ENCODE results near the gene TBC1D1. TPM values are rescaled to one million over a fixed set of nuclear protein-coding genes. Genes with fewer than 3 reads are reported as not detected.

The TBC1D1 gene
- total and polyA plus RNA-seq, 5 donors from 2014 or later = 12.3 to 48.2 (median 19.4) TPM

GRCh38 chr4:37951461-37952352, 60.8 kb downstream of the TBC1D1 start:
- Mint-ChIP-seq H3K4me1 (peaks cover 14 to 19% (median 16%) of the 10 kb centered on the region in 4 donors), H3K27me3 (no peaks in the 10 kb centered on the region), H3K27ac (no peak overlapping the region), H3K4me3 (no peak overlapping the region), H3K9me3 (peaks cover 0 to 3% (median 0%) of the 10 kb centered on the region in 7 donors), H3K36me3 (peaks cover 28% of the 10 kb centered on the region)
- DNase-seq (no peak), ATAC-seq (ENCODE audit: low read depth in 2 of 2) (no peak)
- no peaks in the 10 kb centered on the region for H3K27me3 ChIP-seq (ENCODE audit: control insufficient read depth, insufficient read depth, low read length)
- H3K36me3 ChIP-seq (ENCODE audit: control insufficient read depth, insufficient read depth, low read length) = no peaks in the 10 kb centered on the region
- no peak overlapping the region for H3K4me3 ChIP-seq (ENCODE audit: low read depth, low read length)
- H3K9me3 ChIP-seq (ENCODE audit: control insufficient read depth in 2 of 2, low read length in 2 of 2) = no peaks in the 10 kb centered on the region
- H3K27ac ChIP-seq (ENCODE audit: insufficient read depth, low read length, poor library complexity, severe bottlenecking) = no peak overlapping the region
- peaks cover 10% of the 10 kb centered on the region for H3K4me1 ChIP-seq (ENCODE audit: control insufficient read depth, insufficient read depth, low read length, poor library complexity, severe bottlenecking)

- Histone ChIP-seq H3K27me3 (ENCODE audit: control insufficient read depth, insufficient read depth, low read length) (no peaks in the 10 kb centered on the region), H3K4me3 (ENCODE audit: low read depth, low read length) (no peak overlapping the region), H3K27ac (ENCODE audit: insufficient read depth, low read length, poor library complexity, severe bottlenecking) (no peak overlapping the region), H3K36me3 (ENCODE audit: control insufficient read depth, insufficient read depth, low read length) (no peaks in the 10 kb centered on the region), H3K4me1 (ENCODE audit: control insufficient read depth, insufficient read depth, low read length, poor library complexity, severe bottlenecking) (peaks cover 10% of the 10 kb centered on the region), H3K9me3 (ENCODE audit: control insufficient read depth in 2 of 2, low read length in 2 of 2) (no peaks in the 10 kb centered on the region)
- DNase-seq = no peak
- no peak overlapping the region for H3K4me3 Mint-ChIP-seq
- H3K4me1 Mint-ChIP-seq = peaks cover 12 to 17% (median 14%) of the 10 kb centered on the region in 4 donors
- H3K36me3 Mint-ChIP-seq = peaks cover 28% of the 10 kb centered on the region
- H3K27ac Mint-ChIP-seq = no peak overlapping the region
- ATAC-seq (ENCODE audit: low read depth in 2 of 2) = no peak
- H3K27me3 Mint-ChIP-seq = no peaks in the 10 kb centered on the region
- peaks cover 0 to 3% (median 0%) of the 10 kb centered on the region in 7 donors for H3K9me3 Mint-ChIP-seq
These were observed 62.3 kb downstream of the TBC1D1 start for GRCh38 chr4:37953156-37953555.

GRCh38 chr4:37953620-37954293, 62.9 kb downstream of the TBC1D1 start:
- Mint-ChIP-seq H3K4me3 (peak overlapping the region in 1 of 4 donors; percentile 5), H3K27me3 (no peaks in the 10 kb centered on the region), H3K9me3 (peaks cover 0 to 3% (median 0%) of the 10 kb centered on the region in 7 donors), H3K36me3 (peaks cover 32% of the 10 kb centered on the region), H3K4me1 (peaks cover 11 to 22% (median 13%) of the 10 kb centered on the region in 4 donors), H3K27ac (peak overlapping the region in 1 of 3 donors; percentile 9)
- no peak for ATAC-seq (ENCODE audit: low read depth in 2 of 2)
- Histone ChIP-seq H3K9me3 (ENCODE audit: control insufficient read depth in 2 of 2, low read length in 2 of 2) (no peaks in the 10 kb centered on the region), H3K27ac (ENCODE audit: insufficient read depth, low read length, poor library complexity, severe bottlenecking) (no peak overlapping the region), H3K4me3 (ENCODE audit: low read depth, low read length) (no peak overlapping the region), H3K27me3 (ENCODE audit: control insufficient read depth, insufficient read depth, low read length) (no peaks in the 10 kb centered on the region), H3K36me3 (ENCODE audit: control insufficient read depth, insufficient read depth, low read length) (no peaks in the 10 kb centered on the region), H3K4me1 (ENCODE audit: control insufficient read depth, insufficient read depth, low read length, poor library complexity, severe bottlenecking) (peaks cover 10% of the 10 kb centered on the region)
- DNase-seq = no peak

GRCh38 chr4:37956941-37957340, 66.1 kb downstream of the TBC1D1 start:
- Histone ChIP-seq H3K27ac (ENCODE audit: insufficient read depth, low read length, poor library complexity, severe bottlenecking) (no peak overlapping the region), H3K4me1 (ENCODE audit: control insufficient read depth, insufficient read depth, low read length, poor library complexity, severe bottlenecking) (peaks cover 10% of the 10 kb centered on the region), H3K9me3 (ENCODE audit: control insufficient read depth in 2 of 2, low read length in 2 of 2) (no peaks in the 10 kb centered on the region), H3K4me3 (ENCODE audit: low read depth, low read length) (no peak overlapping the region), H3K27me3 (ENCODE audit: control insufficient read depth, insufficient read depth, low read length) (no peaks in the 10 kb centered on the region), H3K36me3 (ENCODE audit: control insufficient read depth, insufficient read depth, low read length) (no peaks in the 10 kb centered on the region)
- peaks cover 15% of the 10 kb centered on the region for H3K36me3 Mint-ChIP-seq
- peaks cover 0 to 3% (median 0%) of the 10 kb centered on the region in 7 donors for H3K9me3 Mint-ChIP-seq
- H3K4me1 Mint-ChIP-seq = peaks cover 8 to 15% (median 12%) of the 10 kb centered on the region in 4 donors
- no peak for ATAC-seq (ENCODE audit: low read depth in 2 of 2)
- DNase-seq = no peak
- H3K4me3 Mint-ChIP-seq = no peak overlapping the region
- H3K27ac Mint-ChIP-seq = no peak overlapping the region
- no peaks in the 10 kb centered on the region for H3K27me3 Mint-ChIP-seq

GRCh38 chr4:37958932-37959331, 68.0 kb downstream of the TBC1D1 start:
- DNase-seq (no peak), ATAC-seq (ENCODE audit: low read depth in 2 of 2) (no peak)
- Histone ChIP-seq H3K27me3 (ENCODE audit: control insufficient read depth, insufficient read depth, low read length) (no peaks in the 10 kb centered on the region), H3K9me3 (ENCODE audit: control insufficient read depth in 2 of 2, low read length in 2 of 2) (no peaks in the 10 kb centered on the region), H3K36me3 (ENCODE audit: control insufficient read depth, insufficient read depth, low read length) (no peaks in the 10 kb centered on the region), H3K4me1 (ENCODE audit: control insufficient read depth, insufficient read depth, low read length, poor library complexity, severe bottlenecking) (peaks cover 10% of the 10 kb centered on the region), H3K27ac (ENCODE audit: insufficient read depth, low read length, poor library complexity, severe bottlenecking) (no peak overlapping the region), H3K4me3 (ENCODE audit: low read depth, low read length) (no peak overlapping the region)
- no peak overlapping the region for H3K4me3 Mint-ChIP-seq
- peaks cover 0 to 3% (median 0%) of the 10 kb centered on the region in 7 donors for H3K9me3 Mint-ChIP-seq
- H3K36me3 Mint-ChIP-seq = peaks cover 8% of the 10 kb centered on the region
- H3K27me3 Mint-ChIP-seq = no peaks in the 10 kb centered on the region
- no peak overlapping the region for H3K27ac Mint-ChIP-seq
- peaks cover 9 to 17% (median 11%) of the 10 kb centered on the region in 4 donors for H3K4me1 Mint-ChIP-seq

GRCh38 chr4:37960098-37960497, 69.2 kb downstream of the TBC1D1 start, which contains the start of gene PTTG2:
Gene PTTG2 (plus strand): TSS chr4:37960398. CDS start chr4:37960435, 37 bp downstream.
- H3K27ac ChIP-seq (ENCODE audit: insufficient read depth, low read length, poor library complexity, severe bottlenecking) = no peak within 1 kb of the TSS
- ATAC-seq (ENCODE audit: low read depth in 2 of 2) (no peak), DNase-seq (no peak)
- no peaks in the 10 kb centered on the region for H3K36me3 ChIP-seq (ENCODE audit: control insufficient read depth, insufficient read depth, low read length)
- Mint-ChIP-seq H3K4me1 (peaks cover 3 to 14% (median 9%) of the 10 kb centered on the region in 4 donors), H3K36me3 (peaks cover 11% of the 10 kb centered on the region), H3K9me3 (peaks cover 0 to 2% (median 0%) of the 10 kb centered on the region in 7 donors), H3K4me3 (no peak within 1 kb of the TSS), H3K27me3 (no peaks in the 10 kb centered on the region), H3K27ac (no peak within 1 kb of the TSS)
- H3K4me3 ChIP-seq (ENCODE audit: low read depth, low read length) = no peak within 1 kb of the TSS
- H3K4me1 ChIP-seq (ENCODE audit: control insufficient read depth, insufficient read depth, low read length, poor library complexity, severe bottlenecking) = peaks cover 3% of the 10 kb centered on the region
- no peaks in the 10 kb centered on the region for H3K27me3 ChIP-seq (ENCODE audit: control insufficient read depth, insufficient read depth, low read length)
- H3K9me3 ChIP-seq (ENCODE audit: control insufficient read depth in 2 of 2, low read length in 2 of 2) = no peaks in the 10 kb centered on the region

GRCh38 chr4:37960679-37961450, 70.0 kb downstream of the TBC1D1 start:
- ATAC-seq (ENCODE audit: low read depth in 2 of 2) = no peak
- Mint-ChIP-seq H3K36me3 (peaks cover 11% of the 10 kb centered on the region), H3K27ac (no peak overlapping the region)

More at GRCh38 chr4:37960679-37961450, 70.0 kb downstream of the TBC1D1 start:
- Histone ChIP-seq H3K9me3 (ENCODE audit: control insufficient read depth in 2 of 2, low read length in 2 of 2) (no peaks in the 10 kb centered on the region), H3K4me3 (ENCODE audit: low read depth, low read length) (no peak overlapping the region), H3K27ac (ENCODE audit: insufficient read depth, low read length, poor library complexity, severe bottlenecking) (no peak overlapping the region), H3K4me1 (ENCODE audit: control insufficient read depth, insufficient read depth, low read length, poor library complexity, severe bottlenecking) (no peaks in the 10 kb centered on the region), H3K27me3 (ENCODE audit: control insufficient read depth, insufficient read depth, low read length) (no peaks in the 10 kb centered on the region), H3K36me3 (ENCODE audit: control insufficient read depth, insufficient read depth, low read length) (no peaks in the 10 kb centered on the region)
- H3K4me1 Mint-ChIP-seq = peaks cover 2 to 15% (median 11%) of the 10 kb centered on the region in 4 donors
- no peak for DNase-seq
- peaks cover 0 to 2% (median 0%) of the 10 kb centered on the region in 7 donors for H3K9me3 Mint-ChIP-seq
- no peaks in the 10 kb centered on the region for H3K27me3 Mint-ChIP-seq
- H3K4me3 Mint-ChIP-seq = no peak overlapping the region
